Stimulated activated CD4-positive, alpha-beta T cell treated with anti-CD3 and anti-CD28 coated beads, Interleukin-1b, Interleukin-23, amount 100 ng/mL, for 24 hours (primary cell): Measurements from ENCODE around the gene DOCK6.
"Not testable (repeated sequence)": the region's sequence is repeated elsewhere in the genome, so short reads cannot be mapped to it uniquely, and the experiment has no call there.

ENCODE experiments used
- DNase-seq, 4 experiments: peaks; one replicate each; pipeline ENCODE4 v3.0.0-alpha.2; 2020; ENCODE audit warnings: low read depth in 4 of 4, low spot score in 1 of 4

The DOCK6 gene

DNA sequence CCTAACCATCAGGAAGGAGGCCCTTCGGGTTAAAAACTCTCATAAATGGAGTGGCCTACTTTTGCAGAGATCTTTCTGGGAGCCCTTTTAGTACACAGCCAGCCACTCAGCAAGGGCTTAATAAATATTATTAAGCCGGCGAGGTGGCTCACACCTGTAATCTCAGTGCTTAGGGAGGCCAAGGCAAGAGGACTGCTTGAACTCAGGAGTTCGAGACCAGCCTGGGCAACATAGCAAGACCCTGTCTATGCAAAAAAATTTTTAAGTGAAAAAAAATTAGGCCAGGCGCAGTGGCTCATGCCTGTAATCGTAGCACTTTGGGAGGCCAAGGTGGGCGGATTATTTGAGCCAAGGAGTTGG lies 64.2 kb downstream of the DOCK6 start:
- no peak for DNase-seq

DNA sequence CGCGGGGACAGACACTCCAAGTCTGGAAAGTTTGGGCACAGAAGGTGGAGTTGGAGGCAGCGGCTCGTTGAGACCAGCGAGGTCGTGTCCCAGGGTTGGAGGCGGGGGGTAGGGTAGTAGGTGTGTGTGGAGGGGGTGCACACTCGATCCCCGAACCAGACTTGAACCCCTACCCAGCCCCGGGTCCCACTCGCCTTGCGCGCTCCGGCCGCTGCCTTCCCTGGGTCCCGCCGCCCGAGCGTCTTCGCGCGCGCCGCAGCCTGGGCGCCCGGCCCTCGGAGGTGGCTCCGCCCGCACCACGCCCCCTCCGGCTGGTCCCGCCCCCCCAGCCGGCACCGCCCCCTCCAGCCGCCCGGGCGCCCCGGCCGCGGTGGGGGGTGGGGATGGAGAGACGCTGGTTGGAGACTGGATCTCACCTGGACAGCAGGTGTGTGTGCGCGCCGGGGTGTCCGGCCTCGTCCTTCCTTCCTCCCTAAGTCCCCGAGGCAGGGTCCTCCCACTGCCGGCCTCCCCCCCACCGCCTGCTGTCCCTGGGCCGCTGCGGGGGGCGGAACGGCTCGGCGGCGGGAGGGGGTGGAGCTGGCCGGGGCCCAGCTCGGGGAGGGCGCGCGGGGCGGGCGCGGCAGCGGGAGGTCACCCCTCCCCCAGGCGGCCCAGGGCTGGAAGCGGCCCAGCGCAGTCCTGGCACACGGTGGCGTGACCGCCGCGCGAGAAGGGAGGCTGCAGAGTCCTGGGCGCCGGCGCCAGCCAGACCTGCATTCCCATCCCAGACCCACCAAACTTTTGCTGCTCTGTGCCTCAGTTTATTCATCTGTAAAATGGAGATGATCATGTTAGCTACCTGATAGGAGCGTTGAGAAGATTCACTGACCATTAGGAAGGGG lies 64.8 kb downstream of the DOCK6 start, which contains the start of gene KANK2:
KANK2 (minus strand) TSS at position 255 of the 884 bp plus-strand sequence. CDS start 3,034 bp downstream, outside the sequence.
- DNase-seq, result peak; percentile 46 to 74 (median 64)

DNA sequence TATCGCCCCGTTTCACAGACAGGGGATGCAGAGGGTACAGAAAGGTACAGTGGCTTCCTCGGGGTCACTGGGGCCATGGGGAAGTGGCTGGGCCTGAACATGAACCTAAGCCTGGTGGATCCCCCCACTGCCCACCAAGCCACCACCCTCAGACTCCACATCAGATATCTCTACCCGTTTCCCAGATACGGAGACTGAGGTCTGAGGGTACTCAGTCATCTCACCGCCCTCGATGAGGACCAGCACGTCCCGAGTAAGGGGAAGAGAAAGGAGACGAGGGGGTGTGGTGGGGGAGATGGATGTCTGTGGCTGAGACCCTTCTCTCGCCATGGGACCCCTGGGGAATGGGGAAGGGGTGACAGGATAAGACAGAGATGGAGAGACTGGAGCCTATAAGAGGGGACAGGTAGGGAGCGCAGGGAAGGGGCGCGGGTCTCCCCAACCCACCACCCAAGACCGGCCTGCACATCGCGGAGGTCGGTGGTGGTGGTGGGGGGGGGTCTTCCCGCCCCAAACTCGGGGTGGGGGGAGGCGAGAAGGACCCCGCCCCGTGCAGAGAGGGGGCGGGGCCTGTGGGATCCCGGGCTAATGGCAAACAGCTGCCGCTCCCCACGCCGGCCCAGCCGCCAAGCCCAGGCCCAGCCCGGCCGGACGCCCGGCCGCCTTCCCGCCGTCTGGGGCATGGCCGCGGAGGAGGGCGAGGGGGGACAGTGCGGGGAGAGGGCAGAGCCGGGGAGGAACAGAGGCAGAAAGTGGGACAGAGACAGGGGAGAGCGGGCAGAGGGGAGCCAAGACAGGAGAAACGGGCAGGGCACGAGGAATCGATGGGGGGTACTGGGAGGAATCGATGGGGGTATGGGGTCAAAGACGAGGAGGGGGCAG lies 65.7 kb downstream of the DOCK6 start:
- no peak for DNase-seq

DNA sequence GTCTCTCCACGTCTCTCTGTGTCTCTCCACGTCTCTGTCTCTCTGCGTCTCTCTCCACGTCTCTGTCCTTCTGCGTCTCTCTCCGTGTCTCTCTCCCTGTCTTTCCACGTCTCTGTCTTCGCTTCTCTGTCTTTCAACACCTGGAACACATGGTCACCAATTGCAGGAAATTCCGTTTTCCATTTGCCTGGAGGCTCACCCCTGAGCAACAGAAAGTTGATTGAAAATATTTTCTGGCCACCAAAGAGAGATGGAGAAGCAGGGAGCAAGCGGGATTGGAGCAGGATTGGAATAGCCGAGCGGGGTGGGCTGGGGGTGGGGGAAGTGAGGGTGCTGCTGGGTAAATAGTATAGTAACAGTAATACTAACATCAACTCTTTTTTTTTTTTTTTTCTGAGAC lies 66.6 kb downstream of the DOCK6 start:
- no peak for DNase-seq

GRCh38 chr19:11194656-11195558 lies 67.4 kb downstream of the DOCK6 start:
- no peak for DNase-seq

DNA sequence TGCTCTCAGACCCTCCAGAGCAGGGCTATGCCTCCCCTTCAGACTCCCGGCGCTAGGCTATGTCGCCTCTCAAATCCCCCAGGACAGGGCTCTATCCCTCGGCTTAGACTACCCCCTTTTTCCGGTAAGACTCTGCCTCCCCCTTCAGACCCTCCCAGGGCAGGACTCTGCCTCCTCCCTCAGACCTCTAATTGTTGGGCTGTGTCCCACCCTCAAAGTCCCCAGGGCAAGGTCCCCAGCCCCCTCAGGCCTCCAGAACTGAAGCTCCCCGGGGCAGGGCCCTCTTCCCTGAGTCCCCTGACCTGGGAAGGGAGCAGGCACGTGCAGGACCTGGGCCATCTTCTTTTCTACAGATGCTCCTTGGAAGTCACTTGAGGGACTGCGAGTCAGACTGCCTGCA lies 68.2 kb downstream of the DOCK6 start:
- DNase-seq, result no peak

- DNase-seq, result no peak
Observed at GRCh38 chr19:11192957-11193939, 69.1 kb downstream of the DOCK6 start.

GRCh38 chr19:11191934-11192333 lies 70.4 kb downstream of the DOCK6 start:
- no peak for DNase-seq

GRCh38 chr19:11191273-11191755 lies 71.0 kb downstream of the DOCK6 start:
- DNase-seq, result no peak

- no peak for DNase-seq
Observed at GRCh38 chr19:11190501-11190900, 71.8 kb downstream of the DOCK6 start.

GRCh38 chr19:11187441-11187840 lies 74.9 kb downstream of the DOCK6 start:
- DNase-seq, result no peak

DNA sequence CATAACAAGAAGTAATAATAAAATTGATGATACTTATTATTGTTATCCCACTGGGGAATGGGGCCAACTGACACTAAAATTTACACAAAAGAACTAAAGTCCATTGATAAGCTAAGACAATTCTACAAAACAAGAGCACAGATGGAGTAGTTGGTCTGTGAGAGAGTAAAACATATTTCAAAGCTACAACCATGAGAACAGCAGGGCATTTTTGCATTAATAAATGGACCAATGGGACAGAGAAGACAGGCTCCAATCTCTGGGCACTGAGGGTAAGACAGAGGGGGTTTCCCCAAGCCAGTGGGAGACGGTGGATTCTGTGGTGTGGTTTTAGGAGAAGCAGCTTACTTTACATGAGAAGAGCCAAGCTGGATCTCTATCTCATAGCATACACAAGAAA lies 79.3 kb downstream of the DOCK6 start:
- no peak for DNase-seq

GRCh38 chr19:11181488-11181887 lies 80.8 kb downstream of the DOCK6 start:
- no peak for DNase-seq

- DNase-seq, result not testable (repeated sequence)
Observed at GRCh38 chr19:11180975-11181374, 81.3 kb downstream of the DOCK6 start.

GRCh38 chr19:11180346-11180745 lies 82.0 kb downstream of the DOCK6 start:
- no peak for DNase-seq

- DNase-seq, result no peak
Observed at GRCh38 chr19:11179716-11180297, 82.5 kb downstream of the DOCK6 start.

GRCh38 chr19:11179145-11179465 lies 83.2 kb downstream of the DOCK6 start:
- not testable (repeated sequence) for DNase-seq

- no peak for DNase-seq
Observed at GRCh38 chr19:11177592-11177991, 84.7 kb downstream of the DOCK6 start.

DNA sequence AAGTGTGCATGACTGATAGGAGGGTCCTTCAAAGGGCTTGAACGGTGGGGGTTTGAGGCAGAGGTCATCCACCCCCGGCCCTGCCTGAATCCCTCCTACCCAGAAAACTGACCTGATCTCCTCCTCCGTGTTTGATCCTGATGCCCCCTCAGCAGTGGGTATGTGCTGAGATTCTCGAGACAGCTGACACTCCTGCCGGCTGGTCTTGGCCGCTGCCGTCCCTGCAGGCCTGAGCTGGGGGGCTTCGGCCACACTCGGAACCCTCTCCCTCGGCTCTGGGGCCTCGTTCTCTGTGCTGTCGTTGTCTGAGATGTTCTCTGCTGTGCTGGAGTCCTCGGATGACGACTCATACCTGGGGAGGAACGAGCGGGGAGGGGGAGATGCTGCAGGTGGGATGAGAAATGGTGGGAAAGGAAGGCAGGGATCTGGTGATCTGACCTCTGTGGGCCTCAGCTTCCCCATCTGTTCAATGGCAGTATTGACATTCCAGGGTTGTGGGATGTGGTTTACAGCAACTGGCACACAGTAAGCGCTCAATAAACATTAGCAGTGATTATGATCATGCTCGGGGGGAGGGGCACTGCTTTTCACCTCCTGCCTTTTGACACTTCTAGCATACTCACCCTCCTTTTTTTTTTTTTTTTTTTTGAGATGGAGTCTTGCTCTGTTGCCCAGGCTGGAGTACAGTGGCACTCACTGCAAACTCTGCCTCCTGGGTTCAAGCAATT lies 85.7 kb downstream of the DOCK6 start:
- DNase-seq, result no peak
